ENCODE data around the gene MPZL2. TPM values are rescaled to one million over a fixed set of nuclear protein-coding genes. Genes with fewer than 3 reads are reported as not detected.

The MPZL2 gene
- total and polyA plus RNA-seq, 2 of the 13 experiments (the other 11 are each of a cell fraction or from before 2014, with no cell fraction given) = 27.9 to 53.7 TPM

DNA sequence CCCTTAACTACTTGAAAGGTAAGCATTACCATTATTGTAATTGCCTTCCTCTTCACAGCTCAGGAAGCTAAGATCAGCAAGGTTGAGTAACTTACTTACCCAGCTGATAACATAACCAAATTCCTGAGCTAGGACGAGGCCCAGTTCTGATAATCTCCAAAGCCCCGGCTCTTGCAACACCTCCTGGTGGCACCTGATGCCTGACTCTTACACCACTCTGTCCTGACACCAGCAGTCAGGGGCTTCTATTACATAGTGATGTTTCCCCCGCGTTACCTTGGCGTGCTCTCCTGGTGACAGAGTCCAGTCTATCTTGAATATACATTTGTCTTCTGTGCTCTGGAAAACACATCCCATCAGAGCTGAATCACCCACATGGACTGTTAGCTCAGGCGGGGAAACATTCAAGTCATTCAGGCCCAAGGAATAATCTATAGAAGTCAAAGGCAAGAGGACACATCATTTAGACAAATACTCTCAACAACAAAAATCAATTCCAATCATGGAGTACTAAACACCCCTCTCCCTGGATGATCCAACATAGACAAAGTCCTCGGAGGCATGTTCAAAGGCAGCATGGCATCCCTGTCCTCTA is 51.9 kb downstream of the MPZL2 start (continued):
- TF ChIP-seq, protein P1, sequence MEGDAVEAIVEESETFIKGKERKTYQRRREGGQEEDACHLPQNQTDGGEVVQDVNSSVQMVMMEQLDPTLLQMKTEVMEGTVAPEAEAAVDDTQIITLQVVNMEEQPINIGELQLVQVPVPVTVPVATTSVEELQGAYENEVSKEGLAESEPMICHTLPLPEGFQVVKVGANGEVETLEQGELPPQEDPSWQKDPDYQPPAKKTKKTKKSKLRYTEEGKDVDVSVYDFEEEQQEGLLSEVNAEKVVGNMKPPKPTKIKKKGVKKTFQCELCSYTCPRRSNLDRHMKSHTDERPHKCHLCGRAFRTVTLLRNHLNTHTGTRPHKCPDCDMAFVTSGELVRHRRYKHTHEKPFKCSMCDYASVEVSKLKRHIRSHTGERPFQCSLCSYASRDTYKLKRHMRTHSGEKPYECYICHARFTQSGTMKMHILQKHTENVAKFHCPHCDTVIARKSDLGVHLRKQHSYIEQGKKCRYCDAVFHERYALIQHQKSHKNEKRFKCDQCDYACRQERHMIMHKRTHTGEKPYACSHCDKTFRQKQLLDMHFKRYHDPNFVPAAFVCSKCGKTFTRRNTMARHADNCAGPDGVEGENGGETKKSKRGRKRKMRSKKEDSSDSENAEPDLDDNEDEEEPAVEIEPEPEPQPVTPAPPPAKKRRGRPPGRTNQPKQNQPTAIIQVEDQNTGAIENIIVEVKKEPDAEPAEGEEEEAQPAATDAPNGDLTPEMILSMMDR (CRISPR knock-in tag; IDR thresholded peaks at IDR 0.05) = peak; percentile 64
- TF ChIP-seq JUN (CRISPR knock-in tag; IDR thresholded peaks at IDR 0.05) = peak; percentile 94
- TF ChIP-seq ZNF543 (CRISPR knock-in tag; IDR thresholded peaks at IDR 0.05) = peak; percentile 58; the same call in 1 of the 2 replicates
- peak; percentile 88; the same call in 1 of the 2 replicates for TF ChIP-seq KDM4B (CRISPR knock-in tag; IDR thresholded peaks at IDR 0.05)
- TF ChIP-seq ZSCAN25 (CRISPR knock-in tag; IDR thresholded peaks at IDR 0.05) = no peak
- TF ChIP-seq ATRX (CRISPR knock-in tag; IDR thresholded peaks at IDR 0.05; ENCODE audit: borderline replicate concordance) = no peak
- peak; percentile 83 for TF ChIP-seq JUND (CRISPR knock-in tag; IDR thresholded peaks at IDR 0.05)
- no peak for TF ChIP-seq TOE1 (CRISPR knock-in tag; IDR thresholded peaks at IDR 0.05)
- peak; percentile 87 for TF ChIP-seq ZNF264 (CRISPR knock-in tag; IDR thresholded peaks at IDR 0.05)
- TF ChIP-seq, protein P2, sequence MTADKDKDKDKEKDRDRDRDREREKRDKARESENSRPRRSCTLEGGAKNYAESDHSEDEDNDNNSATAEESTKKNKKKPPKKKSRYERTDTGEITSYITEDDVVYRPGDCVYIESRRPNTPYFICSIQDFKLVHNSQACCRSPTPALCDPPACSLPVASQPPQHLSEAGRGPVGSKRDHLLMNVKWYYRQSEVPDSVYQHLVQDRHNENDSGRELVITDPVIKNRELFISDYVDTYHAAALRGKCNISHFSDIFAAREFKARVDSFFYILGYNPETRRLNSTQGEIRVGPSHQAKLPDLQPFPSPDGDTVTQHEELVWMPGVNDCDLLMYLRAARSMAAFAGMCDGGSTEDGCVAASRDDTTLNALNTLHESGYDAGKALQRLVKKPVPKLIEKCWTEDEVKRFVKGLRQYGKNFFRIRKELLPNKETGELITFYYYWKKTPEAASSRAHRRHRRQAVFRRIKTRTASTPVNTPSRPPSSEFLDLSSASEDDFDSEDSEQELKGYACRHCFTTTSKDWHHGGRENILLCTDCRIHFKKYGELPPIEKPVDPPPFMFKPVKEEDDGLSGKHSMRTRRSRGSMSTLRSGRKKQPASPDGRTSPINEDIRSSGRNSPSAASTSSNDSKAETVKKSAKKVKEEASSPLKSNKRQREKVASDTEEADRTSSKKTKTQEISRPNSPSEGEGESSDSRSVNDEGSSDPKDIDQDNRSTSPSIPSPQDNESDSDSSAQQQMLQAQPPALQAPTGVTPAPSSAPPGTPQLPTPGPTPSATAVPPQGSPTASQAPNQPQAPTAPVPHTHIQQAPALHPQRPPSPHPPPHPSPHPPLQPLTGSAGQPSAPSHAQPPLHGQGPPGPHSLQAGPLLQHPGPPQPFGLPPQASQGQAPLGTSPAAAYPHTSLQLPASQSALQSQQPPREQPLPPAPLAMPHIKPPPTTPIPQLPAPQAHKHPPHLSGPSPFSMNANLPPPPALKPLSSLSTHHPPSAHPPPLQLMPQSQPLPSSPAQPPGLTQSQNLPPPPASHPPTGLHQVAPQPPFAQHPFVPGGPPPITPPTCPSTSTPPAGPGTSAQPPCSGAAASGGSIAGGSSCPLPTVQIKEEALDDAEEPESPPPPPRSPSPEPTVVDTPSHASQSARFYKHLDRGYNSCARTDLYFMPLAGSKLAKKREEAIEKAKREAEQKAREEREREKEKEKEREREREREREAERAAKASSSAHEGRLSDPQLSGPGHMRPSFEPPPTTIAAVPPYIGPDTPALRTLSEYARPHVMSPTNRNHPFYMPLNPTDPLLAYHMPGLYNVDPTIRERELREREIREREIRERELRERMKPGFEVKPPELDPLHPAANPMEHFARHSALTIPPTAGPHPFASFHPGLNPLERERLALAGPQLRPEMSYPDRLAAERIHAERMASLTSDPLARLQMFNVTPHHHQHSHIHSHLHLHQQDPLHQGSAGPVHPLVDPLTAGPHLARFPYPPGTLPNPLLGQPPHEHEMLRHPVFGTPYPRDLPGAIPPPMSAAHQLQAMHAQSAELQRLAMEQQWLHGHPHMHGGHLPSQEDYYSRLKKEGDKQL (CRISPR knock-in tag; IDR thresholded peaks at IDR 0.05; ENCODE audit: low read depth) = peak; percentile 49; the same call in 1 of the 2 replicates
- TF ChIP-seq ZNF672 (CRISPR knock-in tag; IDR thresholded peaks at IDR 0.05) = no peak
- peak; percentile 52; the same call in 1 of the 2 replicates for TF ChIP-seq FOXP1 (IDR thresholded peaks at IDR 0.05)
- no peak; the same call in none of the 2 replicates for TF ChIP-seq FOXP1 (CRISPR knock-in tag; IDR thresholded peaks at IDR 0.05)
- no peak for TF ChIP-seq ZNF333 (CRISPR knock-in tag; IDR thresholded peaks at IDR 0.05; ENCODE audit: borderline replicate concordance)
- TF ChIP-seq ARID2 (CRISPR knock-in tag; IDR thresholded peaks at IDR 0.05; ENCODE audit: borderline replicate concordance) = 0 out of 2 replicates have a peak, but pooled peaks have one; percentile 31
- TF ChIP-seq ISL2 (CRISPR knock-in tag; IDR thresholded peaks at IDR 0.05) = peak; percentile 94
- peak; percentile 86 for TF ChIP-seq KAT2B (IDR thresholded peaks at IDR 0.05; ENCODE audit: borderline replicate concordance, low read depth, low read length)
- 0 out of 2 replicates have a peak, but pooled peaks have one; percentile 82 for TF ChIP-seq ZNF644 (CRISPR knock-in tag; IDR thresholded peaks at IDR 0.05; ENCODE audit: low read depth)
- TF ChIP-seq MEIS1 (CRISPR knock-in tag; IDR thresholded peaks at IDR 0.05; ENCODE audit: borderline replicate concordance) = peak; percentile 93
- TF ChIP-seq PHF5A (CRISPR knock-in tag; IDR thresholded peaks at IDR 0.05; ENCODE audit: low read depth, unreplicated experiment) = peak; percentile 21
- peak; percentile 57 for TF ChIP-seq GFI1 (CRISPR knock-in tag; IDR thresholded peaks at IDR 0.05; ENCODE audit: borderline replicate concordance)
